Caco-2 (cell line): ENCODE results near the gene NEURL1B. TPM values are rescaled to one million over a fixed set of nuclear protein-coding genes. Genes with fewer than 3 reads are reported as not detected.

Experiments
- Bru-seq: library from RNA; stranded (reverse); fragments of 400-500 nt; gene quantifications from one replicate; lab custom pipeline; 2021; lab: Mats Ljungman, UMichigan
- BruChase-seq, 2 experiments: library from RNA; stranded (reverse); fragments of 400-500 nt; gene quantifications; one replicate each; lab custom pipeline; 2021; lab: Mats Ljungman, UMichigan
- BruUV-seq: library from RNA; stranded (reverse); fragments of 400-500 nt; replicated peaks from 2 replicates; lab custom pipeline; 2021; lab: Mats Ljungman, UMichigan
- CTCF ChIA-PET: fragments of 300-600 bp; sonication (Branson Sonifier 250); formaldehyde crosslinking; loops from one replicate; lab custom pipeline; 2022; ENCODE audit warnings: antibody characterized with exemption; lab: Charles Lee
- POLR2A ChIA-PET: fragments of 300-600 bp; sonication (Branson Sonifier 250); formaldehyde crosslinking; loops from one replicate; lab custom pipeline; 2022; ENCODE audit warnings: antibody characterized with exemption; lab: Charles Lee
- DNase-seq, 2 experiments: peaks; one replicate each; pipeline versions ENCODE4 v3.0.0 to v3.0.0-alpha.2; 2020 to 2022
- H3K27me3 ChIP-seq: replicated peaks from 2 replicates; pipeline ENCODE4 v1.6.0; 2011; ENCODE audit warnings: low read length; ENCODE audit not compliant: control insufficient read depth, insufficient read depth
- H3K36me3 ChIP-seq: 2 replicates; pipeline ENCODE4 v1.5.1; 2011; ENCODE audit warnings: low read length; ENCODE audit not compliant: control insufficient read depth, insufficient read depth
- H3K4me1 ChIP-seq: fragments of 250-450 bp; sonication (Bioruptor Pico); 2 replicates; pipeline ENCODE4 v1.5.1; 2020; ENCODE audit warnings: mild to moderate bottlenecking
- H3K4me3 ChIP-seq: 2 replicates; pipeline ENCODE4 v1.5.1; 2011; ENCODE audit warnings: low read depth, mild to moderate bottlenecking, control low read depth, low read length
- H3K9me3 ChIP-seq: fragments of 250-450 bp; sonication (Bioruptor Pico); 2 replicates; pipeline ENCODE4 v1.5.1; 2020; ENCODE audit warnings: mild to moderate bottlenecking, moderate library complexity
- H3K27ac Mint-ChIP-seq: one replicate; pipeline ENCODE4 v1.8.0; 2022; ENCODE audit warnings: mixed read lengths; ENCODE audit not compliant: unreplicated experiment
- H3K27me3 Mint-ChIP-seq: one replicate; pipeline ENCODE4 v1.8.0; 2022; ENCODE audit warnings: mixed read lengths; ENCODE audit not compliant: insufficient read depth, unreplicated experiment
- H3K36me3 Mint-ChIP-seq: one replicate; pipeline ENCODE4 v1.8.0; 2022; ENCODE audit warnings: mild to moderate bottlenecking, mixed read lengths; ENCODE audit not compliant: insufficient read depth, unreplicated experiment
- H3K4me1 Mint-ChIP-seq: one replicate; pipeline ENCODE4 v1.8.0; 2022; ENCODE audit warnings: low read depth, mixed read lengths; ENCODE audit not compliant: unreplicated experiment
- H3K4me3 Mint-ChIP-seq: one replicate; pipeline ENCODE4 v1.8.0; 2022; ENCODE audit warnings: mild to moderate bottlenecking, moderate library complexity, mixed read lengths; ENCODE audit not compliant: unreplicated experiment
- H3K9me3 Mint-ChIP-seq: one replicate; pipeline ENCODE4 v1.8.0; 2022; ENCODE audit warnings: mixed read lengths; ENCODE audit not compliant: unreplicated experiment
- CTCF ChIP-seq, 2 experiments: fragments of 200-600 bp in 1 of 2; IDR thresholded peaks; 1 replicate in 1 of 2; 2 replicates in 1 of 2; pipeline versions ENCODE4 v1.5.1 to v1.8.0; 2011 to 2022; ENCODE audit warnings: antibody characterized with exemption in 1 of 2, control low read depth in 1 of 2, inconsistent platforms in 1 of 2, low read depth in 1 of 2, low read length in 1 of 2, mild to moderate bottlenecking in 1 of 2, moderate library complexity in 1 of 2; ENCODE audit not compliant: insufficient read depth in 1 of 2, severe bottlenecking in 1 of 2, unreplicated experiment in 1 of 2
- intact Hi-C: fragments of 100-400 bp; cut with micrococcal nuclease; formaldehyde crosslinking; loops from one replicate; pipeline ENCODE4 v1.10.0; 2022; ENCODE audit not compliant: unreplicated experiment
- long read RNA-seq: library from polyadenylated mRNA; stranded (forward); transcript quantifications from one replicate; pipeline ENCODE4 v2.0.0, GENCODE V29; 2022
- total RNA-seq: library from RNA; stranded (reverse); gene quantifications from 2 replicates; pipeline ENCODE4 v1.2.3, GENCODE V29; 2022

Gene NEURL1B
- 6.0 and 7.6 TPM in 2 replicates for total RNA-seq
- percentile 51 among the genes with signal in this experiment for Bru-seq, nascent RNA
- BruChase-seq, experiment 1, labeled RNA remaining after a 2-hour chase: percentile 55 among the genes with signal in this experiment
- BruChase-seq, experiment 2, labeled RNA remaining after a 6-hour chase: percentile 54 among the genes with signal in this experiment
- long read RNA-seq: 0 reads

- Mint-ChIP-seq H3K4me3 (peak within 1 kb of the TSS; percentile 61), H3K4me1 (no peaks in the 10 kb centered on the region), H3K9me3 (no peaks in the 10 kb centered on the region), H3K36me3 (no peaks in the 10 kb centered on the region), H3K27me3 (peaks cover 4% of the 10 kb centered on the region), H3K27ac (no peak within 1 kb of the TSS)
- peaks cover 6% of the 10 kb centered on the region; the same call in 1 of the 2 replicates for H3K4me1 ChIP-seq
- CTCF ChIA-PET: interaction anchor here (0.5 to 1.2 kb wide), 2 partner anchors 19 to 144 kb away, joined by 4 to 7 read pairs; no protein-coding TSS in a partner anchor
- no peaks in the 10 kb centered on the region for H3K27me3 ChIP-seq
- intact Hi-C loops: loop anchor here (1.0 to 5.0 kb wide), 3 partner anchors 19 to 164 kb away; no protein-coding TSS in a partner anchor
- POLR2A ChIA-PET: no interaction called here
- DNase-seq: peak; percentile 77 to 86
- H3K9me3 ChIP-seq: no peaks in the 10 kb centered on the region
- TSS peak; percentile 86 for BruUV-seq
- peak within 1 kb of the TSS; percentile 59 for H3K4me3 ChIP-seq
- TF ChIP-seq CTCF (IDR thresholded peaks at IDR 0.05; ENCODE audit: insufficient read depth in 1 of 2, low read depth in 1 of 2, low read length in 1 of 2, severe bottlenecking in 1 of 2, unreplicated experiment in 1 of 2): no peak
- no peaks in the 10 kb centered on the region for H3K36me3 ChIP-seq
Observed at GRCh38 chr5:172640822-172641358, at the start of gene NEURL1B. Gene NEURL1B, plus strand, starts transcription at chr5:172641263. Its CDS starts 144 bp downstream, at chr5:172641407.

- POLR2A ChIA-PET: no interaction called here
- Histone ChIP-seq H3K36me3 (no peaks in the 10 kb centered on the region), H3K27me3 (no peaks in the 10 kb centered on the region), H3K4me1 (no peaks in the 10 kb centered on the region), H3K9me3 (no peaks in the 10 kb centered on the region), H3K4me3 (no peak overlapping the region)
- BruUV-seq: no TSS peak
- no peak for DNase-seq
- H3K4me3 Mint-ChIP-seq: no peak overlapping the region
- no peaks in the 10 kb centered on the region for H3K9me3 Mint-ChIP-seq
- H3K27me3 Mint-ChIP-seq: peaks cover 2% of the 10 kb centered on the region
- CTCF ChIA-PET: no interaction called here
- intact Hi-C loops: no loop called here
- no peak overlapping the region for H3K27ac Mint-ChIP-seq
- H3K36me3 Mint-ChIP-seq: no peaks in the 10 kb centered on the region
- H3K4me1 Mint-ChIP-seq: no peaks in the 10 kb centered on the region
- no peak for TF ChIP-seq CTCF (IDR thresholded peaks at IDR 0.05; ENCODE audit: insufficient read depth in 1 of 2, low read depth in 1 of 2, low read length in 1 of 2, severe bottlenecking in 1 of 2, unreplicated experiment in 1 of 2)
Observed at GRCh38 chr5:172591636-172592035, 49.4 kb upstream of the NEURL1B start.

GRCh38 chr5:172592881-172593280 is 48.2 kb upstream of the NEURL1B start:
- TF ChIP-seq CTCF (IDR thresholded peaks at IDR 0.05; ENCODE audit: insufficient read depth in 1 of 2, low read depth in 1 of 2, low read length in 1 of 2, severe bottlenecking in 1 of 2, unreplicated experiment in 1 of 2): no peak
- Histone ChIP-seq H3K4me1 (no peaks in the 10 kb centered on the region), H3K27me3 (no peaks in the 10 kb centered on the region), H3K4me3 (no peak overlapping the region), H3K36me3 (no peaks in the 10 kb centered on the region), H3K9me3 (no peaks in the 10 kb centered on the region)
- Mint-ChIP-seq H3K36me3 (no peaks in the 10 kb centered on the region), H3K27ac (no peak overlapping the region), H3K4me1 (no peaks in the 10 kb centered on the region), H3K27me3 (no peaks in the 10 kb centered on the region), H3K4me3 (no peak overlapping the region), H3K9me3 (no peaks in the 10 kb centered on the region)
- no TSS peak for BruUV-seq
- DNase-seq: no peak
- ChIA-PET CTCF (no interaction called here), POLR2A (no interaction called here)
- intact Hi-C loops: no loop called here
